ENCODE data around the gene ARHGEF35. TPM values are rescaled to one million over a fixed set of nuclear protein-coding genes. Genes with fewer than 3 reads are reported as not detected.

Gene ARHGEF35
- total RNA-seq, 1 donor from 2014 or later, result 25.8 TPM

GRCh38 chr7:144164784-144165183 lies 30.8 kb downstream of the ARHGEF35 start:
- Histone ChIP-seq H3K36me3 (ENCODE audit: control insufficient read depth, insufficient read depth, low read length) (no peaks in the 10 kb centered on the region), H3K27me3 (ENCODE audit: control insufficient read depth, insufficient read depth, low read length) (no peaks in the 10 kb centered on the region), H3K4me3 (ENCODE audit: low read depth, low read length) (no peak overlapping the region)
- TF ChIP-seq CTCF (IDR thresholded peaks at IDR 0.05; ENCODE audit: insufficient read depth, low read length, severe bottlenecking), result no peak
- DNase-seq (ENCODE audit: low read depth) (no peak), FAIRE-seq (no peak)

- no peak for DNase-seq (ENCODE audit: low read depth)
- H3K4me3 ChIP-seq (ENCODE audit: low read depth, low read length), result no peak overlapping the region
- no peaks in the 10 kb centered on the region for H3K27me3 ChIP-seq (ENCODE audit: control insufficient read depth, insufficient read depth, low read length)
- no peak for FAIRE-seq
- no peaks in the 10 kb centered on the region for H3K36me3 ChIP-seq (ENCODE audit: control insufficient read depth, insufficient read depth, low read length)
- TF ChIP-seq CTCF (IDR thresholded peaks at IDR 0.05; ENCODE audit: insufficient read depth, low read length, severe bottlenecking), result no peak
These were observed 36.8 kb downstream of the ARHGEF35 start for GRCh38 chr7:144158861-144159260.

- DNase-seq (ENCODE audit: low read depth) (no peak), FAIRE-seq (no peak)
- no peak for TF ChIP-seq CTCF (IDR thresholded peaks at IDR 0.05; ENCODE audit: insufficient read depth, low read length, severe bottlenecking)
- Histone ChIP-seq H3K4me3 (ENCODE audit: low read depth, low read length) (no peak overlapping the region), H3K36me3 (ENCODE audit: control insufficient read depth, insufficient read depth, low read length) (no peaks in the 10 kb centered on the region), H3K27me3 (ENCODE audit: control insufficient read depth, insufficient read depth, low read length) (no peaks in the 10 kb centered on the region)
These were observed 47.3 kb downstream of the ARHGEF35 start for GRCh38 chr7:144148224-144148827.

GRCh38 chr7:144144426-144144825 lies 51.2 kb downstream of the ARHGEF35 start:
- no peak for DNase-seq (ENCODE audit: low read depth)
- TF ChIP-seq CTCF (IDR thresholded peaks at IDR 0.05; ENCODE audit: insufficient read depth, low read length, severe bottlenecking), result no peak
- FAIRE-seq, result no peak
- H3K36me3 ChIP-seq (ENCODE audit: control insufficient read depth, insufficient read depth, low read length), result no peaks in the 10 kb centered on the region
- no peaks in the 10 kb centered on the region for H3K27me3 ChIP-seq (ENCODE audit: control insufficient read depth, insufficient read depth, low read length)
- no peak overlapping the region for H3K4me3 ChIP-seq (ENCODE audit: low read depth, low read length)

- DNase-seq (ENCODE audit: low read depth) (no peak), FAIRE-seq (peak; percentile 64)
- Histone ChIP-seq H3K36me3 (ENCODE audit: control insufficient read depth, insufficient read depth, low read length) (no peaks in the 10 kb centered on the region), H3K4me3 (ENCODE audit: low read depth, low read length) (no peak overlapping the region), H3K27me3 (ENCODE audit: control insufficient read depth, insufficient read depth, low read length) (no peaks in the 10 kb centered on the region)
- no peak for TF ChIP-seq CTCF (IDR thresholded peaks at IDR 0.05; ENCODE audit: insufficient read depth, low read length, severe bottlenecking)
These were observed 53.4 kb downstream of the ARHGEF35 start for GRCh38 chr7:144142187-144142586.

- Histone ChIP-seq H3K27me3 (ENCODE audit: control insufficient read depth, insufficient read depth, low read length) (no peaks in the 10 kb centered on the region), H3K4me3 (ENCODE audit: low read depth, low read length) (no peak overlapping the region), H3K36me3 (ENCODE audit: control insufficient read depth, insufficient read depth, low read length) (no peaks in the 10 kb centered on the region)
- FAIRE-seq (peak; percentile 32), DNase-seq (ENCODE audit: low read depth) (no peak)
- no peak for TF ChIP-seq CTCF (IDR thresholded peaks at IDR 0.05; ENCODE audit: insufficient read depth, low read length, severe bottlenecking)
These were observed 58.1 kb downstream of the ARHGEF35 start for GRCh38 chr7:144137501-144137900.

All from bronchial epithelial cell (primary cell).